Cardiac fibroblast (primary cell): ENCODE results near the gene PRICKLE4.

Experiments
- DNase-seq, 2 donors: peaks; one replicate each; pipeline versions ENCODE4 v3.0.0 to v3.0.0-alpha.2; 2010; ENCODE audit warnings: low read depth in 2 of 2
- H3K4me3 ChIP-seq, 2 donors: replicated peaks in 1 of 2; 1 replicate in 1 of 2; 2 replicates in 1 of 2; pipeline ENCODE4 v1.5.1; 2011; ENCODE audit warnings: low read depth in 2 of 2, low read length in 2 of 2, mild to moderate bottlenecking in 2 of 2, moderate library complexity in 1 of 2
- TF ChIP-seq, protein P1 (sequence below): IDR thresholded peaks from one replicate; pipeline ENCODE4 v1.5.1; 2011; ENCODE audit warnings: low read depth, mild to moderate bottlenecking, low read length, inconsistent platforms

Gene PRICKLE4

DNA sequence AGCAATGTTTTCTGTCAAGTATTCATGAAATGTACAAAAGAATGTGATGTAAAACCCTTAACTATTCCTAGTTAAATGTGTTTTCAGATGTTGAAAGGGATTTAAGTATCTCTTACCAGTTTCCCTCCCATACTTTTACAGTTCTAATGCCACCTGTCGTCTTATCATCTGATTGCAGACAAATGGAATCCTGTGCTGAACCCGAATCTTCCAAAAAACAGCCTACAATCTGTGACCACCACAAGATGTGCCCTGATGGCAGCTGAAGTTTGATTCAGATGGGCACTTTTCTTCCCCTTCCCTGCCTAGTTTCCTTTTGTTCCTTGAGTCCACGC lies 8.8 kb downstream of the PRICKLE4 start:
- no peak for DNase-seq
- H3K4me3 ChIP-seq = no peak overlapping the region
- TF ChIP-seq, protein P1, sequence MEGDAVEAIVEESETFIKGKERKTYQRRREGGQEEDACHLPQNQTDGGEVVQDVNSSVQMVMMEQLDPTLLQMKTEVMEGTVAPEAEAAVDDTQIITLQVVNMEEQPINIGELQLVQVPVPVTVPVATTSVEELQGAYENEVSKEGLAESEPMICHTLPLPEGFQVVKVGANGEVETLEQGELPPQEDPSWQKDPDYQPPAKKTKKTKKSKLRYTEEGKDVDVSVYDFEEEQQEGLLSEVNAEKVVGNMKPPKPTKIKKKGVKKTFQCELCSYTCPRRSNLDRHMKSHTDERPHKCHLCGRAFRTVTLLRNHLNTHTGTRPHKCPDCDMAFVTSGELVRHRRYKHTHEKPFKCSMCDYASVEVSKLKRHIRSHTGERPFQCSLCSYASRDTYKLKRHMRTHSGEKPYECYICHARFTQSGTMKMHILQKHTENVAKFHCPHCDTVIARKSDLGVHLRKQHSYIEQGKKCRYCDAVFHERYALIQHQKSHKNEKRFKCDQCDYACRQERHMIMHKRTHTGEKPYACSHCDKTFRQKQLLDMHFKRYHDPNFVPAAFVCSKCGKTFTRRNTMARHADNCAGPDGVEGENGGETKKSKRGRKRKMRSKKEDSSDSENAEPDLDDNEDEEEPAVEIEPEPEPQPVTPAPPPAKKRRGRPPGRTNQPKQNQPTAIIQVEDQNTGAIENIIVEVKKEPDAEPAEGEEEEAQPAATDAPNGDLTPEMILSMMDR = no peak

- DNase-seq = no peak
- no peak overlapping the region for H3K4me3 ChIP-seq
- TF ChIP-seq, protein P1 = no peak
Measured at GRCh38 chr6:41790045-41790444, 9.5 kb downstream of the PRICKLE4 start.

DNA sequence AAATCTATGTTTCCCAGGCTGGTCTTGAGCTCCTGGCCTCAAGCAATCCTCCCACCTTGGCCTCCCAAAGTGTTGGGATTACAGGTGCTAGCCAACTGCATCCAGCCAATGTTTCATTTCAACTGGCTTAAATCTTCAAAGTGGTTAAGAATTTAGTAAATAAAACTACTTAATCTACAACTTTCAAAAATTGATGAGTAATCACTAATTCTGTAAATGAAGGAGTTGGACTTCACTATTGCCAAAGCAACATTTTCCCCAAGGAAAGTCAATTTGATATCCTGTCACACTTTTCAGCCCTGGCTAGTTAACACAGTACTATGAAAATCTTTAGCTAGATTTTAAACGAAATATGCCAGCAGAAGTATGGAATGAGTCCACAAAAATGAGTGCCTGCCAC lies 10.7 kb downstream of the PRICKLE4 start:
- no peak for DNase-seq
- no peak overlapping the region for H3K4me3 ChIP-seq
- TF ChIP-seq, protein P1 = no peak

GRCh38 chr6:41791984-41792383 lies 11.4 kb downstream of the PRICKLE4 start:
- DNase-seq = no peak
- no peak overlapping the region for H3K4me3 ChIP-seq
- TF ChIP-seq, protein P1 = no peak

DNA sequence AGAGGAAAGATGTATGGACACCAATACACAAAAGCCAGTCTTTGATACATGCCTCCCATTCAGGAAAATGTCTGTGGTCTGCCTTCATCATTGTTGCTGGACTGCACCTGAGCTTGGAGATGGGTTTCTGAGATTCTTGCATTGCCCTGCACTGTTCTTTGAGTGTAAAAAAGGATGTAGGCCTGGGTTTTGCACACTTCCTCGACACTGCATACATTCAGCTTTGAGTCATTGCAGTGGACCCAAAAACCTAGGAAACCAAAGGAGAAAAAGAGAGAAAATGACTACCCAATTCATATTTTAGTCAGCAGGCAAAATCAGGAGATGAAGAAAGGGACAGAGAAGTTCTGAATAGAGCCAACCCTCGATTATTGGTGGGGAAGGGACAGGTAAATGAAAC lies 15.9 kb downstream of the PRICKLE4 start:
- DNase-seq = no peak
- TF ChIP-seq, protein P1 = no peak
- H3K4me3 ChIP-seq = no peak overlapping the region

DNA sequence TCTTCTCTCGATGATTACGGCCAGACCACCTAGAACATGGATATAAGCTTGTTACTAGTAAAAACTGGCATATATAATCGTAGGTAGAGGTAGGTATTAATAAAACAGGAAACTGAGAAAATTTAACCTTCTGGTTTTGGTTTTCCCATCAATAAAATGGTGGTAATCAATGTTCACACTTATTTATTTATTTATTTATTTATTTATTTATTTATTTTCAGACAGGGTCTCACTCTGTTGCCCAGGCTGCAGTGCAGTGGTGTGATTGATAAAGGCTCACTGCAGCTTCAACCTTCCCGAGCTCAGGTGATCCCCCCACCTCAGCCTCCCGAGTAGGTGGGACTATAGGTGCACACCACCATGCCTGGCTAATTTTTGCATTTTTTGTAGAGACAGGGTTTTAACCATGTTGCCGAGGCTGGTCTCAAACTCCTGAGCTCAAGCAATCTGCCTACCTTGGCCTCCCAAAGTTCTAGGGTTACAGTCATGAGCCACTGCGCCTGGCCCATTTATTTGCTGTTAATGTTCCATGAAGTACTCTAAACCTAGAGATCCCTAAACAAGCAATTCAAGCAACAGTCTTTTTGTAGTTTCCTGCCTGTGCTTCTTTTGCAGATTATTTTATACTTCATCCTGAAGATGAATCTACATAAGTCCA lies 18.4 kb downstream of the PRICKLE4 start:
- no peak overlapping the region for H3K4me3 ChIP-seq
- TF ChIP-seq, protein P1 = no peak
- no peak for DNase-seq

DNA sequence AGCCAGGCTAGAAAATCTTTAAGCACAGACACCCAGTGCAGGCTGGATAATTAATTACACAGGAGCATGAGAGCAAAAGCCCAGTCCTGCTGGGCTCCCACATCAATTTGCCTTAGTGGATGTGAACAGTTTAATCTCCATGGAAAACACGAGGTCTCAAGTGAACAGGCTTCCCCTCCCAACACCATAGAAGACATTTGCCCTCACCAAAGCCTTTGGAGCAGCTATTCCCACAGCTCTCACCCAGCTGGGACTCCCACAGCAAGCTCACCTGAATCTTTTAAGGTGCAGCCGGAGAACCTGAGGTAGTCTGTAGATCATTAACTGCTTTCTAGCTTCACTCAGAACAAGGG lies 19.0 kb downstream of the PRICKLE4 start:
- no peak overlapping the region for H3K4me3 ChIP-seq
- TF ChIP-seq, protein P1 = no peak

More for the DNA sequence above, 19.0 kb downstream of the PRICKLE4 start:
- no peak for DNase-seq
